Prostate gland (tissue), 2 donors: ENCODE data around the gene CD86.

Experiments
- POLR2A ChIP-seq: fragments of 450-650 bp; IDR thresholded peaks from one replicate; pipeline ENCODE4 v1.6.1; 2016; ENCODE audit warnings: antibody characterized with exemption, mild to moderate bottlenecking
- TF ChIP-seq, protein P1 (sequence below), 4 experiments: fragments of 200-600 bp in 2 of 4; fragments of 450-650 bp in 2 of 4; sonication (generic) in 2 of 4; IDR thresholded peaks; 1 replicate in 3 of 4; 2 replicates in 1 of 4; pipeline ENCODE4 v1.5.1; 2016 to 2019; ENCODE audit warnings: antibody characterized with exemption in 4 of 4, mild to moderate bottlenecking in 2 of 4, moderate library complexity in 2 of 4

DNA sequence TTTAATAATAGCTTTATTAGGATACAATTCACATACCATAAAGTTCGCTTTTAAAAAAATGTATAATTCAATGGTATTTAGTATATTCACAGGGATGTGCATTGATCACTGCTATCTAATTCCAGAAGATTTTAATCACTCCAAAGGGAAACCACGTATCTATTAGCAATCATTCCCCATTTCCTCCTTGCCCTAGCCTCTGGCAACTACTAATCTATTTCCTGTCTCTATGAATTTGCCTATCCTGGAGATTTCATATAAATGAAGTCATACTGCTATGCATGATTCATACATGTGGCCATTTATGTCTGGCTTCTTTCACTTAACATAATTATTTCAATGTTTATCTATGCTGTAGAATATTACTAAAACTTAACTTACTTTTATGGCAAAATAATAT, 96.3 kb downstream of the CD86 start:
- TF ChIP-seq, protein P1, sequence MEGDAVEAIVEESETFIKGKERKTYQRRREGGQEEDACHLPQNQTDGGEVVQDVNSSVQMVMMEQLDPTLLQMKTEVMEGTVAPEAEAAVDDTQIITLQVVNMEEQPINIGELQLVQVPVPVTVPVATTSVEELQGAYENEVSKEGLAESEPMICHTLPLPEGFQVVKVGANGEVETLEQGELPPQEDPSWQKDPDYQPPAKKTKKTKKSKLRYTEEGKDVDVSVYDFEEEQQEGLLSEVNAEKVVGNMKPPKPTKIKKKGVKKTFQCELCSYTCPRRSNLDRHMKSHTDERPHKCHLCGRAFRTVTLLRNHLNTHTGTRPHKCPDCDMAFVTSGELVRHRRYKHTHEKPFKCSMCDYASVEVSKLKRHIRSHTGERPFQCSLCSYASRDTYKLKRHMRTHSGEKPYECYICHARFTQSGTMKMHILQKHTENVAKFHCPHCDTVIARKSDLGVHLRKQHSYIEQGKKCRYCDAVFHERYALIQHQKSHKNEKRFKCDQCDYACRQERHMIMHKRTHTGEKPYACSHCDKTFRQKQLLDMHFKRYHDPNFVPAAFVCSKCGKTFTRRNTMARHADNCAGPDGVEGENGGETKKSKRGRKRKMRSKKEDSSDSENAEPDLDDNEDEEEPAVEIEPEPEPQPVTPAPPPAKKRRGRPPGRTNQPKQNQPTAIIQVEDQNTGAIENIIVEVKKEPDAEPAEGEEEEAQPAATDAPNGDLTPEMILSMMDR (IDR thresholded peaks at IDR 0.05), result no peak
- TF ChIP-seq POLR2A, result no peak
